Endodermal cell (in vitro differentiated cells): ENCODE results near the gene UTP20. TPM values are rescaled to one million over a fixed set of nuclear protein-coding genes. Genes with fewer than 3 reads are reported as not detected.
A peak's percentile ranks its signal among the peaks of the same experiment; 100 is the strongest.

Experiments
- DNase-seq: peaks from one replicate; pipeline ENCODE4 v3.0.0-alpha.2; 2017
- H3K27ac ChIP-seq: 2 replicates; pipeline ENCODE4 v1.5.1; 2013; ENCODE audit warnings: mild to moderate bottlenecking, low read depth, low read length, moderate library complexity
- H3K27me3 ChIP-seq: 2 replicates; pipeline ENCODE4 v1.6.1; 2013; ENCODE audit warnings: mild to moderate bottlenecking, low read length, moderate library complexity; ENCODE audit not compliant: insufficient read depth, control insufficient read depth, poor library complexity, severe bottlenecking
- H3K36me3 ChIP-seq: 2 replicates; pipeline ENCODE4 v1.7.0; 2013; ENCODE audit warnings: mild to moderate bottlenecking, low read length, moderate library complexity; ENCODE audit not compliant: control insufficient read depth, insufficient read depth
- H3K4me1 ChIP-seq: one replicate; pipeline ENCODE4 v1.7.0; 2013; ENCODE audit warnings: low read length; ENCODE audit not compliant: control insufficient read depth, insufficient read depth
- H3K4me3 ChIP-seq: 2 replicates; pipeline ENCODE4 v1.5.1; 2013; ENCODE audit warnings: mild to moderate bottlenecking, low read length, moderate library complexity
- H3K9ac ChIP-seq: 2 replicates; pipeline ENCODE4 v1.6.1; 2013; ENCODE audit warnings: mild to moderate bottlenecking, low read length, moderate library complexity; ENCODE audit not compliant: poor library complexity, severe bottlenecking; ENCODE audit errors: extremely low read depth
- H3K9me3 ChIP-seq: 2 replicates; pipeline ENCODE4 v1.6.1; 2013; ENCODE audit warnings: mild to moderate bottlenecking, low read length, moderate library complexity; ENCODE audit not compliant: control insufficient read depth
- H3K27ac Mint-ChIP-seq: 2 replicates; pipeline ENCODE4 v1.8.0; 2020; ENCODE audit warnings: mixed read lengths
- H3K27me3 Mint-ChIP-seq: 2 replicates; pipeline ENCODE4 v1.8.0; 2021; ENCODE audit warnings: mild to moderate bottlenecking, mixed read lengths; ENCODE audit not compliant: insufficient read depth
- H3K36me3 Mint-ChIP-seq: 2 replicates; pipeline ENCODE4 v1.8.0; 2020; ENCODE audit warnings: low read depth, mixed read lengths
- H3K4me1 Mint-ChIP-seq: 2 replicates; pipeline ENCODE4 v1.8.0; 2020; ENCODE audit warnings: mixed read lengths
- H3K4me3 Mint-ChIP-seq: 2 replicates; pipeline ENCODE4 v1.8.0; 2020; ENCODE audit warnings: mild to moderate bottlenecking, moderate library complexity, mixed read lengths
- H3K9me3 Mint-ChIP-seq: 2 replicates; pipeline ENCODE4 v1.8.0; 2020; ENCODE audit warnings: mild to moderate bottlenecking, mixed read lengths
- CTCF ChIP-seq: fragments of 200-600 bp; sonication (generic); conservative IDR thresholded peaks from 2 replicates; pipeline ENCODE4 v1.5.0; 2021; ENCODE audit warnings: antibody characterized with exemption, mild to moderate bottlenecking
- WGBS, 2 experiments: methylation state at CpG; one replicate each; pipeline versions ENCODE4 v1.1.5 to v1.1.7; 2013; ENCODE audit warnings: missing lambda C conversion rate in 2 of 2, mixed read lengths in 1 of 2; ENCODE audit not compliant: insufficient coverage in 1 of 2, insufficient read length in 1 of 2; 5-methylcytosine and 5-hydroxymethylcytosine counted together
- long read RNA-seq, 4 experiments: library from polyadenylated mRNA in 2 of 4; library from RNA in 1 of 4; library from capped mRNA in 1 of 4; stranded (forward) in 3 of 4; unstranded in 1 of 4; transcript quantifications; one replicate each; pipeline ENCODE4 v2.0.0, GENCODE V29; 2020 to 2021; ENCODE audit warnings: inconsistent platforms in 1 of 4
- polyA plus RNA-seq, 2 experiments: library from polyadenylated mRNA; stranded (reverse); fragments of 50-300 nt; gene quantifications; one replicate each; pipeline ENCODE4 v1.2.3, GENCODE V29; 2013
- total RNA-seq, 2 donors: library from RNA; stranded (reverse); fragmentation: NEBNext Ultra II Directional in 1 of 2; extraction: Animal tissue kit (Norgen Biotek cat#: 25700) in 1 of 2; gene quantifications; 2 replicates in 1 of 2; 3 replicates in 1 of 2; pipeline ENCODE4 v1.2.1, GENCODE V29; 2021

Gene UTP20
- 10 to 100 TPM; 22.1 to 29.1 TPM for total RNA-seq
- 10.8 TPM for polyA plus RNA-seq (2013, experiment 1 of 2)
- polyA plus RNA-seq (2013, experiment 2 of 2), result 10.1 TPM
- long read RNA-seq, experiment 1, partial matches to known transcripts, result 10 of 13 reads
- long read RNA-seq, experiment 1, other reads (novel, unspliced or antisense), result 3 of 13 reads
- long read RNA-seq, experiment 2, full-length matches to known transcripts, result 6 of 31 reads
- long read RNA-seq, experiment 2, partial matches to known transcripts, result 20 of 31 reads
- long read RNA-seq, experiment 2, other reads (novel, unspliced or antisense), result 5 of 31 reads
- long read RNA-seq, experiment 3, partial matches to known transcripts, result 43 of 49 reads
- long read RNA-seq, experiment 3, other reads (novel, unspliced or antisense), result 6 of 49 reads
- long read RNA-seq, experiment 4, partial matches to known transcripts, result 0 of 1 reads
- long read RNA-seq, experiment 4, other reads (novel, unspliced or antisense), result 1 of 1 reads

DNA sequence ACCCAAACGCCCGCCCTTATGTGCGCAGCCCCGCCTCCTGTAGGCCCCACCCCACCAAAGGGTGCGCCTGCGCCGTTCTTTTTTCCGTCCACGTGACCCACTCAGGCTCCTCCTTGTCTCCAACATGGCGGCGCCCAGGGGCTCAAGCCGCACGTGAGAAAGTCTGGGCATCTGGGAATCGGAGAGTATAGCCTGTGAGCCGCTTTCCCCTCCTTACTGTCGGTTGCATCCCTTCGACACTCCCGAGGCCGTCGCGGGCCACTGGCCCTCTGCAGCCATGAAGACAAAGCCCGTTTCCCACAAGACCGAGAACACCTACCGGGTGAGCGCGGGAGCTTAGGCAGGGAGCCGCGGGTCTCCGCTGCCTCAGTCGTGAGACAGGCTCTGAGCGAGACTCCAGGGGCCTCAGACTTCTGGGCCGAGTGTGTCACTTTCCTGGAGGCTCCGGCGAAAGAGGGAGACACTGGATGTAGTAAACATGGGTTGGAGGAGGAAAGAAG is at the start of gene UTP20:
UTP20 (plus strand) TSS at position 100 of the 500 bp plus-strand sequence; CDS start at position 278, 178 bp downstream.
- Mint-ChIP-seq H3K4me3 (peak within 1 kb of the TSS; percentile 95), H3K36me3 (peaks cover 2% of the 10 kb centered on the region), H3K4me1 (peaks cover 8% of the 10 kb centered on the region), H3K27me3 (peaks cover 3% of the 10 kb centered on the region), H3K9me3 (no peaks in the 10 kb centered on the region), H3K27ac (peak within 1 kb of the TSS; percentile 98)
- no peak for TF ChIP-seq CTCF
- DNase-seq, result peak; percentile 99
- Histone ChIP-seq H3K9me3 (no peaks in the 10 kb centered on the region), H3K4me3 (peak within 1 kb of the TSS; percentile 94), H3K9ac (peak within 1 kb of the TSS; percentile 81), H3K27ac (peak within 1 kb of the TSS; percentile 67), H3K4me1 (peaks cover 3% of the 10 kb centered on the region), H3K36me3 (peaks cover 22% of the 10 kb centered on the region), H3K27me3 (no peaks in the 10 kb centered on the region)
- 0 to 2% methylated on average over 10 to 34 of the region's 34 CpGs for WGBS, 2 experiments

DNA sequence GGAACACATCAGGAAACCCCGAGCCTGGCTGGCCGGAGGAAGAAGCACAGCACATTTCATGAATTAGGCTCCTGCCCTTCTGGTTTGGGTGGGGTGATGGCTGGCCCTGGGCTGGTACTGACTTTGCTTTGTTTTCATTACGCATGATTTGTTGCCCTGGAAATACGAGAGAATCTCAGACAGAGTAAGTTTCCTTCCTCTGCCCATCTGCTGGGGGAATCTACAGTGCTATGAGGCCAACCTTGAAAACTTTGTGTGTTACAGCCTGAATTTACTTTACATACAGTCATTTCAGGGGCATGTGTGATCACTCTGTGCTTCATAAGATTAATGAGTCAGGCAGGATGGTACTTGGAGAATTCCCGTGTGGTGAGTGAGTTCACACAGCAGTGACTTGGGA is 49.4 kb upstream of the UTP20 start:
- Histone ChIP-seq H3K4me3 (no peak overlapping the region), H3K27me3 (no peaks in the 10 kb centered on the region), H3K9ac (no peak overlapping the region), H3K36me3 (no peaks in the 10 kb centered on the region), H3K9me3 (no peaks in the 10 kb centered on the region), H3K27ac (no peak overlapping the region), H3K4me1 (no peaks in the 10 kb centered on the region)
- no peaks in the 10 kb centered on the region for H3K9me3 Mint-ChIP-seq
- peaks cover 5% of the 10 kb centered on the region for H3K4me1 Mint-ChIP-seq
- H3K4me3 Mint-ChIP-seq, result no peak overlapping the region
- no peak overlapping the region for H3K27ac Mint-ChIP-seq
- DNase-seq, result no peak
- no peak for TF ChIP-seq CTCF
- H3K36me3 Mint-ChIP-seq, result no peaks in the 10 kb centered on the region
- peaks cover 13% of the 10 kb centered on the region for H3K27me3 Mint-ChIP-seq
- 93 to 100% methylated on average over 3 to 5 of the region's 5 CpGs for WGBS, 2 experiments

DNA sequence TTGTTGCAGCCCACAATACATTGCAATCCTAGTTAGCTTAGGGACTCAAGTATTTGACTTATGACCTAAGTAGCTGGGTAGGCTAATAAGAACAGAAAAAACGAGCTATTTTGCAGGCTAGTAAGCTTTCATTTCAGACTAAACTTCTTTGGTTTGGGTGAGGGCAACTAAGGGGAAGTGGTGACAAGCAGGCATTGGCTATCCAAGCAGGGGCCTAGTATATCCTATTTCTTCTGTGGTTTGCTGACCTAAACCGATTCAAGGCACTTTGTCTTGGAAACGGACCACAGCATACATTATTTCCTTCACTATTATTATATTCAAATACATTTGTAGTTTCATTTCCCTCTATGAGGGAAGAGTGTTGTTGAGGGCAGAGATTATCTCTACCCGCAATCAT is 48.3 kb upstream of the UTP20 start:
- no peak for DNase-seq
- 75 to 94% methylated on average over 1 to 3 of the region's 4 CpGs for WGBS, 2 experiments
- Histone ChIP-seq H3K9ac (no peak overlapping the region), H3K27me3 (no peaks in the 10 kb centered on the region), H3K36me3 (no peaks in the 10 kb centered on the region), H3K27ac (no peak overlapping the region), H3K9me3 (no peaks in the 10 kb centered on the region), H3K4me1 (no peaks in the 10 kb centered on the region), H3K4me3 (no peak overlapping the region)
- Mint-ChIP-seq H3K27me3 (peaks cover 8% of the 10 kb centered on the region), H3K36me3 (no peaks in the 10 kb centered on the region), H3K9me3 (no peaks in the 10 kb centered on the region), H3K4me3 (no peak overlapping the region), H3K27ac (no peak overlapping the region), H3K4me1 (peaks cover 5% of the 10 kb centered on the region)
- TF ChIP-seq CTCF, result no peak
